Psoas muscle (tissue), 8 donors: ENCODE data around the gene VIL1. TPM values are rescaled to one million over a fixed set of nuclear protein-coding genes. Genes with fewer than 3 reads are reported as not detected.

Experiments
- ATAC-seq, 4 donors: fragments of 200-7000 bp; cut with Tn5 transposase; one replicate each; pipeline ENCODE4 v1.9.1; 2020; ENCODE audit warnings: moderate library complexity in 3 of 4, mild to moderate bottlenecking in 2 of 4
- DNase-seq, 2 donors: peaks; one replicate each; pipeline ENCODE4 v3.0.0-alpha.2; 2020
- H3K27ac ChIP-seq: fragments of 200-600 bp; one replicate; pipeline ENCODE4 v1.8.0; 2022
- H3K27me3 ChIP-seq, 3 donors: fragments of 200-600 bp in 1 of 3; one replicate each; pipeline versions ENCODE4 v1.6.1 to v1.8.0; 2013 to 2022; ENCODE audit warnings: low read length in 2 of 3, mild to moderate bottlenecking in 2 of 3, moderate library complexity in 1 of 3; ENCODE audit not compliant: insufficient read depth in 3 of 3
- H3K36me3 ChIP-seq, 2 donors: fragments of 200-600 bp in 1 of 2; one replicate each; pipeline versions ENCODE4 v1.6.1 to v1.8.0; 2013 to 2022; ENCODE audit warnings: low read depth in 1 of 2, mild to moderate bottlenecking in 1 of 2, moderate library complexity in 1 of 2; ENCODE audit not compliant: insufficient read depth in 1 of 2
- H3K4me1 ChIP-seq: fragments of 200-600 bp; one replicate; pipeline ENCODE4 v1.8.0; 2022
- H3K4me3 ChIP-seq: fragments of 200-600 bp; one replicate; pipeline ENCODE4 v1.8.0; 2022; ENCODE audit warnings: mild to moderate bottlenecking
- H3K9me3 ChIP-seq: fragments of 200-600 bp; one replicate; pipeline ENCODE4 v1.8.0; 2022
- WGBS, 3 donors: extraction: QIAGEN DNeasy Blood & Tissue Kit; methylation state at CpG; one replicate each; pipeline versions ENCODE4 v1.1.6 to v1.1.7; 2013; 5-methylcytosine and 5-hydroxymethylcytosine counted together
- intact Hi-C, 2 donors: fragments of 100-400 bp; cut with DNase I; formaldehyde crosslinking; loops; one replicate each; pipeline versions ENCODE4 v1.11.0 to v1.14.2; 2022
- polyA plus RNA-seq, 3 donors: library from polyadenylated mRNA; stranded (reverse); fragments of 200-250 nt; gene quantifications; one replicate each; pipeline ENCODE4 v1.2.3, GENCODE V29; 2013
- total RNA-seq, 4 donors: library from RNA; stranded (reverse); fragmentation: NEBNext Ultra II Directional in 2 of 4; extraction: Animal tissue kit (Norgen Biotek cat#: 25700) in 2 of 4; gene quantifications; one replicate each; pipeline versions ENCODE4 v1.2.1 to v1.2.4, GENCODE V29; 2021 to 2023
- TF ChIP-seq, protein P1 (sequence below): fragments of 200-600 bp; IDR thresholded peaks from one replicate; pipeline ENCODE4 v1.8.0; 2022; ENCODE audit warnings: antibody characterized with exemption
- donor health status: healthy with polysubstance abuse.
- donor health status: DM: no; HTN: no; CAD: no; lungs with moderate emphysema.
- donor health status: Bipolar disorder and iron deficiency.
- donor health status: healthy.
- donor health status: DM: yes; HTN: yes; CAD: no.
- donor health status: DM: no; HTN: no; CAD: no.
- donor health status: DM: no; HTN: no; CAD: no.
- donor health status: DM: yes; HTN: yes; CAD: no.

The VIL1 gene
- total and polyA plus RNA-seq, 7 donors: 0.08 to 0.10 (median 0.10) TPM; not detected in 4

DNA sequence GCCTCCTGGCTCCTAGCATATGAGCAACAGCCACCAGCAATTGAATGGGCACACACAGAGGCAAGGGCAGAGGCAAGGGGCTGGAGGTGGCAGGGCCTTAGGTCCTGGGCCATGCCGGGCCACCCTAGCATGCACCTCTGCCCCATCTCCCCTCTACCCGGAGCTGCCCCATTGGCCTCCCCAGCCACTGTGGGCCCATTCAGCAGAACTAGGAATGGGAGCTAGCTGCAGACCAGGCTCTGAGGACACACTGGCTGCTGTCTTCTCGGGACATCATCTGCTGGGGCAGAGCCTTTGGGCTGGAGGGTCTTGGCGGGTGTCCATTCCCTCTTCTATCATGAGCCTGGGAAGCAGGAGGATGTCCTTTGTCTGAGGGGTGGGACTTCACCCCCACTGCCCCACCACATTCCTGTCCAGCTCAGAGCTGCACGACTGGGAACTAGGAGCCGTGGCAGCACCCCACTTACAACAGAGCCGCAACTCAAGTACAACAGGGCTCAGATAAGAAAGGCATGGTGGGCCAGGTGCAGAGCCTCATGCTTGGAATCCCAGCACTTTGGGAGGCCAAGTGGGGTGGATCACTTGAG is 800 bp downstream of the VIL1 start:
- Histone ChIP-seq H3K4me1 (no peaks in the 10 kb centered on the region), H3K36me3 (no peaks in the 10 kb centered on the region), H3K27ac (no peak overlapping the region), H3K9me3 (no peaks in the 10 kb centered on the region), H3K4me3 (no peak overlapping the region), H3K27me3 (no peaks in the 10 kb centered on the region)
- intact Hi-C loops: no loop called here
- WGBS, 3 donors: 77 to 80% (median 80%) methylated on average over 7 of the region's 7 CpGs
- DNase-seq (peak in 1 of 2 donors; percentile 31), ATAC-seq (no peak)
- TF ChIP-seq, protein P1, sequence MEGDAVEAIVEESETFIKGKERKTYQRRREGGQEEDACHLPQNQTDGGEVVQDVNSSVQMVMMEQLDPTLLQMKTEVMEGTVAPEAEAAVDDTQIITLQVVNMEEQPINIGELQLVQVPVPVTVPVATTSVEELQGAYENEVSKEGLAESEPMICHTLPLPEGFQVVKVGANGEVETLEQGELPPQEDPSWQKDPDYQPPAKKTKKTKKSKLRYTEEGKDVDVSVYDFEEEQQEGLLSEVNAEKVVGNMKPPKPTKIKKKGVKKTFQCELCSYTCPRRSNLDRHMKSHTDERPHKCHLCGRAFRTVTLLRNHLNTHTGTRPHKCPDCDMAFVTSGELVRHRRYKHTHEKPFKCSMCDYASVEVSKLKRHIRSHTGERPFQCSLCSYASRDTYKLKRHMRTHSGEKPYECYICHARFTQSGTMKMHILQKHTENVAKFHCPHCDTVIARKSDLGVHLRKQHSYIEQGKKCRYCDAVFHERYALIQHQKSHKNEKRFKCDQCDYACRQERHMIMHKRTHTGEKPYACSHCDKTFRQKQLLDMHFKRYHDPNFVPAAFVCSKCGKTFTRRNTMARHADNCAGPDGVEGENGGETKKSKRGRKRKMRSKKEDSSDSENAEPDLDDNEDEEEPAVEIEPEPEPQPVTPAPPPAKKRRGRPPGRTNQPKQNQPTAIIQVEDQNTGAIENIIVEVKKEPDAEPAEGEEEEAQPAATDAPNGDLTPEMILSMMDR: no peak

- peak in 1 of 2 donors; percentile 17 for DNase-seq
- ATAC-seq: no peak
- Histone ChIP-seq H3K9me3 (no peaks in the 10 kb centered on the region), H3K4me3 (no peak overlapping the region), H3K27me3 (no peaks in the 10 kb centered on the region), H3K27ac (no peak overlapping the region), H3K4me1 (no peaks in the 10 kb centered on the region), H3K36me3 (no peaks in the 10 kb centered on the region)
- intact Hi-C loops: no loop called here
- TF ChIP-seq, protein P1: no peak
- WGBS, 3 donors: 73 to 80% (median 74%) methylated on average over 2 of the region's 2 CpGs
These were observed 2.1 kb downstream of the VIL1 start for GRCh38 chr2:218421027-218421426.

- H3K9me3 ChIP-seq: no peaks in the 10 kb centered on the region
- no peaks in the 10 kb centered on the region for H3K4me1 ChIP-seq
- no peaks in the 10 kb centered on the region for H3K27me3 ChIP-seq
- 78 to 91% (median 85%) methylated on average over 9 of the region's 9 CpGs for WGBS, 3 donors
- DNase-seq (peak in 1 of 2 donors; percentile 23), ATAC-seq (no peak)
- TF ChIP-seq, protein P1: no peak
- intact Hi-C loops: no loop called here
- H3K36me3 ChIP-seq: no peaks in the 10 kb centered on the region
- H3K4me3 ChIP-seq: no peak overlapping the region
- no peak overlapping the region for H3K27ac ChIP-seq
These were observed 3.6 kb downstream of the VIL1 start for GRCh38 chr2:218422403-218423086.

GRCh38 chr2:218423584-218423983 is 4.7 kb downstream of the VIL1 start:
- TF ChIP-seq, protein P1: no peak
- Histone ChIP-seq H3K4me1 (no peaks in the 10 kb centered on the region), H3K27me3 (no peaks in the 10 kb centered on the region), H3K36me3 (no peaks in the 10 kb centered on the region), H3K4me3 (no peak overlapping the region), H3K9me3 (no peaks in the 10 kb centered on the region), H3K27ac (no peak overlapping the region)
- ATAC-seq (no peak), DNase-seq (peak in 1 of 2 donors; percentile 14)
- WGBS, 3 donors: 82 to 92% (median 85%) methylated on average over 8 to 9 of the region's 9 CpGs
- intact Hi-C loops: no loop called here
